ENCODE measurements around the gene AJM1.
"Not testable (repeated sequence)": the region's sequence is repeated elsewhere in the genome, so short reads cannot be mapped to it uniquely, and the experiment has no call there.

AJM1 gene

DNA sequence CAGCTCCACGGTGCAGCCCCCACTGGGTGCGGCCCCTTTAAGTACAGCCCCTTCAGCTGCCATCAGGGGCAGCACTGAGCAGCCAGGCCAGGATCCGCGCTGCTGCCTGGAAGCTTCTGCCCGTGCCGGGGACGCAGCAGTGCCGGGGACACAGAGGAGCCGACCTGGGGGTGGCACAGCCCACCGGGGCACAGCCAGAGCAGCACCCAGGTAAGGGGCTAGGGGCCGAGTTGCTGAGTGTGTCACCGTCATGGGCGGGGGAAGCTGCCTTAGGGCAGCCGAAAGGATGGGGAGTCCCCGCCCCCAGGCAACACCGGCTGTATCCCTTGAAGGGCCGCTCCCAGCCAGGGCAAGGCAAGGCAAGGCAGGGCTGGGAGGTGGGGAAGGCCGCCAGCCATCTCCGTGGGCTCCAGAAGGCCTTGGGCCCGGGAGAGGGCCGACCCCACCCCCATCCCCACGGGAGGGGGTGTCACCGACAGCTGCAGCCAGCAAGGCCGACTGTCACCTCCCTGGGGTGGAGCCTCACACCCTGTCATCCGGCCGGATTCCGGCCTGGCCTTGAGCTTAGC lies at the start of gene AJM1:
AJM1 (plus strand) TSS at position 99 of the 569 bp plus-strand sequence. CDS start 1,937 bp downstream, outside the sequence.
- Mint-ChIP-seq H3K36me3 (ENCODE audit: low read depth) (peaks cover 23% of the 10 kb centered on the region), H3K27ac (peak within 1 kb of the TSS; percentile 55), H3K4me3 (peak within 1 kb of the TSS; percentile 69), H3K27me3 (peaks cover 25% of the 10 kb centered on the region), H3K4me1 (ENCODE audit: low read depth) (peaks cover 20% of the 10 kb centered on the region)
- DNase-seq, result peak; percentile 90
- H3K9me3 Mint-ChIP-seq, result not testable (repeated sequence)

DNA sequence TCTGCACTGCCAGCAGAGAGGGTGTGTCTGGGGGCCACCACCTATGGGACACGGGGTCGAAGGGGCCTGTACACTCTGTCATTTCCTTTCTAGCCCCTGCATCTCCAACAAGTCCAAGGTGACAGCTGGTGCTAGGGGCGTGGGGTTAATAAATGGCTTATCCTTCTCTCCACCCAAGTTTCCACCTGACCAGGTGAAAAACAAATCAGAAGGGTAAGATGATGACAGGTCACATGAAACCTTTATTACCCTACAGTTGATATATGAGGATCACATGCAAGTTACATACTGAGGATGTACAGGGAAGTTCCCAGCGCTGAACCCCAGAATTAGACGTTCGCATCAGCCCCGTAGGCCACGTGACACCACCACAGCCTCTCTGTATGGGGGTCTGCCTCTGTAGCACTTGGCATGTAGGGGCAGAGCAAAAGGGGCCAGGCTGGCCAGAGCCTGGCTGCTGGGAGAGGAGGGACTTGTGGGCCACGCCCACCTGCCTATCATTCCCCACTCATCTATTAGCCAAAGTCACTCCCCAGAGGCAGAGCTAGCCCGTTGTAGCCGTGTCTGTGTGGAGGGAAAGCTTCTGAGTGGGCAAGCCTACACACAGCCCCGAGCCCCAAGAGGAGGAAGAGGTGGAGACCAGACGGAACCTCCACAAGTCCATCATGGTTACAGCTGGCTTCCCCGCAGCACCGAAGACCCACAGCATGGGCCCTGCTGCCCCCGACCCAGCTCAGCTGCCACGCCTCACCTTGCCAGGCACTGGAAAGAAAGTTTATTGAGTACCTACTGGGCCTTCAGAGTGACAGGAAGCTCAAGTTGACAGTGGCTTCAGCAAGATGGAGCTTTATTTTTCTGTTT lies 49.0 kb upstream of the AJM1 start:
- peaks cover 3% of the 10 kb centered on the region for H3K27me3 Mint-ChIP-seq
- peaks cover 26% of the 10 kb centered on the region for H3K4me1 Mint-ChIP-seq (ENCODE audit: low read depth)
- H3K27ac Mint-ChIP-seq, result no peak overlapping the region
- H3K9me3 Mint-ChIP-seq, result no peaks in the 10 kb centered on the region
- DNase-seq, result no peak
- H3K4me3 Mint-ChIP-seq, result peak overlapping the region; percentile 8
- peaks cover 18% of the 10 kb centered on the region for H3K36me3 Mint-ChIP-seq (ENCODE audit: low read depth)

DNA sequence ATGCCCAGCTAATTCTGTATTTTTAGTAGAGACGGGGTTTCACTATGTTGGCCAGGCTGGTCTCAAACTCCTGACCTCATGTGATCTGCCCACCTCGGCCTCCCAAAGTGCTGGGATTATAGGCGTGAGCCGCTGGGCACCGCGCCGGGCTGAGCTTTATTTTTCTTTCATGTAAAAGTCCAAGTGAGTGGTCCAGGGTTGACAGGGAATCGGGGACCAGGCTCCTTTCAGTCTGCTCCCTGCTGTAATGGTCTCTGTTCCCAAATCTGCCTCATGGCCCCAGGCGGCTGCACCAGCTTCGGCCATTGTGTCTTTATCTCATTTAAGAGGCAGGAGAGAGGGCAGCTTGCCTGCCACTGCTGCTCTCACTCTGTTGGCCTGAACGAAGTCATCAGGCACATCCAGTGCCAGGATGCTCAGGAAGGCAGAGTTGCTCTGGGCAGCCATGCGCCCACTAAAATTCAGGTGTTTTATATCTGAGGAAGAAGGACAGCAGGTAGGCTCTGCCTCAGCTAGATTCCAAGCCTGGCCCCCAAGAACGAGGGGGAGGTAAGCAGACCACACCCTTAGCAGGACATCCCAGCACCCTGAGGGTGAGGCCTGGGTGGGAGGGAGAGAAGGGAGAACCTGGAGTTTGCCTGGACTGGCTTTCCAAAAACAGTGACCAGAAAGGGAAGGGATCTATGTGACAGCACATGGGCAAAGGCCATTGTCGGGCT lies 47.8 kb upstream of the AJM1 start:
- peaks cover 25% of the 10 kb centered on the region for H3K4me1 Mint-ChIP-seq (ENCODE audit: low read depth)
- no peak overlapping the region for H3K4me3 Mint-ChIP-seq
- H3K27me3 Mint-ChIP-seq, result peaks cover 3% of the 10 kb centered on the region
- no peak for DNase-seq
- H3K27ac Mint-ChIP-seq, result no peak overlapping the region
- H3K36me3 Mint-ChIP-seq (ENCODE audit: low read depth), result peaks cover 18% of the 10 kb centered on the region
- no peaks in the 10 kb centered on the region for H3K9me3 Mint-ChIP-seq

DNA sequence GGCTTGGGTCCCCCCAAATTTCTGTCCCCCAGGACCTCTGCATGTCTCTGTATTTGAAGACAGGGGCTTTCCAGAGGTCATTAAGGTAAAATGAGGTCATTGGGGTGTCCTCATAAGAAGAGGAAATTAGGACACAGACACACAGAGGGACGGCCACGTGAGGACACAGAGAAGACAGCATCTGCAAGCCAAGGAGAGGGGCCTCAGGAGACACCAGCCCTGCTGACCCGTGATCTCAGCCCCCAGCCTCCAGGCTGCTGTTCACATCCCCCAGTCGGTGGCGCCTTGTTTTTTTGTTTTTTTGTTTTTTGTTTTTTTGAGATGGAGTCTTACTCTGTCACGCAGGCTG lies 47.3 kb upstream of the AJM1 start:
- peaks cover 28% of the 10 kb centered on the region for H3K4me1 Mint-ChIP-seq (ENCODE audit: low read depth)
- no peaks in the 10 kb centered on the region for H3K9me3 Mint-ChIP-seq
- H3K27me3 Mint-ChIP-seq, result peaks cover 3% of the 10 kb centered on the region
- peaks cover 18% of the 10 kb centered on the region for H3K36me3 Mint-ChIP-seq (ENCODE audit: low read depth)
- no peak overlapping the region for H3K4me3 Mint-ChIP-seq
- no peak overlapping the region for H3K27ac Mint-ChIP-seq
- DNase-seq, result no peak

DNA sequence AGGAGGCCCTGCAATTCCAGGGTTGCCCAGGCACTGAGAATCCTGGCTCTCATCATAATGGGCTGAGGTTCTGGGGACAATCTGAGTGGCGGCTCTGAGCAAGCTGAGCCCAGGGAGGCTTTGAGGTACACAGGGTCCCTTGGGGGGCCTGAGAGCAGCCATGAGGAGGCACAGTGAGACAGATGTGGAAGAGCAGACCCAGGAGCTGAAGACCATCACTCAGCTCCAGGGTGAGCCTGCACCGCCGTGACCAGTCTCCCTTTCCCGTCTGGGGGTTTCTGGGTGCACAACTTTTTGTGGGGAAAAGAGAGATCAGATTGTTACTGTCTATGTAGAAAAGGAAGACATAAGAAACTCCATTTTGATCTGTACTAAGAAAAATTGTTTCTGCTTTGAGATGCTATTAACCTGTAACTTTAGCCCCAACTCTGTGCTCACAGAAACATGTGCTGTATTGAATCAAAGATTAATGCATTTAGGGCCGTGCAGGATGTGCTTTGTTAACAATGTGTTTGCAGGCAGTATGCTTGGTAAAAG lies 46.0 kb upstream of the AJM1 start, which contains the start of gene CCDC183:
CCDC183 (plus strand) TSS at position 101 of the 537 bp plus-strand sequence; CDS start at position 161, 60 bp downstream.
- no peak for DNase-seq
- Mint-ChIP-seq H3K27me3 (peaks cover 11% of the 10 kb centered on the region), H3K4me1 (ENCODE audit: low read depth) (peaks cover 36% of the 10 kb centered on the region), H3K27ac (peak within 1 kb of the TSS; percentile 15), H3K36me3 (ENCODE audit: low read depth) (peaks cover 18% of the 10 kb centered on the region), H3K4me3 (no peak within 1 kb of the TSS), H3K9me3 (no peaks in the 10 kb centered on the region)

DNA sequence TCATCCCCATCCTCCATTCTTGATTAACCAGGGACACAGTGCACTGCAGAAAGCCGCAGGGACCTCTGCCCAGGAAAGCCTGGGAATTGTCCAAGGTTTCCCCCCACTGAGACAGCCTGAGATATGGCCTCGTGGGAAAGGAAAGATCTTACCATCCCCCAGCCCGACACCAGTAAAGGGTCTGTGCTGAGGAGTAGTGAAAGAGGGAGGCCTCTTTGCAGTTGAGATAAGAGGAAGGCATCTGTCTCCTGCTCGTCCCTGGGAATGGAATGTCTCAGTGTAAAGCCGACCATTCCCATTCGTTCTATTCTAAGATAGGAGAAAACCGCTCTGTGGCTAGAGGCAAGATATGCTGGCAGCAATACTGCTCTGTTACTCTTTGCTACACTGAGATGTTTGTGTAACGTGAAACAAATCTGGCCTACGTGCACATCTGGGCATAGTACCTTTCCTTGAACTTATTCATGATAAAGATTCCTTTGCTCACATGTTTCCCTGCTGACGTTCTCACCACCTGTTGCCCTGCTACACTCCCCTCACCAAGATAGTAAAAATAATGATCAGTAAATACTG lies 45.4 kb upstream of the AJM1 start:
- Mint-ChIP-seq H3K27me3 (peaks cover 11% of the 10 kb centered on the region), H3K36me3 (ENCODE audit: low read depth) (peaks cover 18% of the 10 kb centered on the region), H3K4me1 (ENCODE audit: low read depth) (peaks cover 36% of the 10 kb centered on the region)
- not testable (repeated sequence) for H3K4me3 Mint-ChIP-seq, H3K27ac Mint-ChIP-seq, DNase-seq, H3K9me3 Mint-ChIP-seq

DNA sequence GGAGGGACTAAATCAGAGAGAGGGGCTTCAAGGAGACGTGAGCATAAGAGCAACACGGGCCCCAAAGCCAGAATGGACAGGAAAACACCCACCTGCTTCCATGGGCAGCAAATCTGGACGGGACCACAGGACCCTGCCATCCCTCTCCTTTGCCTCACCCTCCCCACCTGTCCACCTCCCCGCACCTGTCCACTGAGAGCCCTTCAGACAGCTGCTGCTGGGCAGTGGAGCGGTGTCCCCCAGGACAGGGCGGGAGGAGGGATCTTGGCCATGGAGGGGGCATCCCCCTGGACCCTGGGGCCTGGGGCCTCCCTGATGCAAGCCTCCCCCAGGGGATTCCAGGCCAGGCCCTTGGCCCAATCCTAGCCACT lies 43.6 kb upstream of the AJM1 start:
- Mint-ChIP-seq H3K9me3 (no peaks in the 10 kb centered on the region), H3K27me3 (peaks cover 16% of the 10 kb centered on the region), H3K27ac (no peak overlapping the region), H3K4me3 (no peak overlapping the region), H3K4me1 (ENCODE audit: low read depth) (peaks cover 26% of the 10 kb centered on the region), H3K36me3 (ENCODE audit: low read depth) (peaks cover 3% of the 10 kb centered on the region)
- no peak for DNase-seq

DNA sequence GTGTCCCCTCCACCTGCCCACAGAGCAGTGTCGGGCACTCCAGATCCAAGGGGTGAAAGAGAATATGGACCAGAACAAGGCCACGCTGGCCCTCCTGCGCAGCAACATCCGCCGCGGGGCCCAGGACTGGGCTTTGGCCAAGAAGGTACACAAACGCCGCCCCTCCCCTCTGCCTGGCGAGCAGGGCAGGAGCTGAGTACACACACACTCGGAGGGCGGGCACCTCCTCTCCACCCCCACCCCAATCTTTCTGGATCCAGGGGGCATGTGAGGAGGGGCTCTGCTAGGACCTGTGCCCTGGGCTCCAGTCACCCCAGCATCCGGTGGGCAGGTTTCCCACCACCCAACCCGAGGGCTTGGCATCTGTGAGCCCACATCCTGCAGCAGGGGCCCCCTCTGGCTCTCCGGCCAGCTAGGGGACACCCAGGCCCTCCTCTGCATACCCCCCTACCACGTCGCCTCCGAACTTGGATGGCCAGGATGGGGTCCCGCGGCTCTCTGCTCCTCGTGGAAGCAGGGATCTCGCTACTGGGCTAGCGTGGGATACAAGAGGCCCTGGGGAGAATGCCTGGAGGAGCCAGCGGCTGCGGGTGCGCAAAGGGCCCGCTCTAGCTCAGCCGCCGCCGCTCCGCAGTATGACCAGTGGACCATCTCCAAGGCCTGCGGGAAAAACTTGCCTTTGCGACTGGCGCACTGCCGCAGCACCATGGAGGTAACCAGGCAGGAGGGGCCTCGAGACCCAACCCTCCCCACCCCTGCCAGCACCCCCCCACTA lies 43.0 kb upstream of the AJM1 start:
- peaks cover 6% of the 10 kb centered on the region for H3K36me3 Mint-ChIP-seq (ENCODE audit: low read depth)
- H3K9me3 Mint-ChIP-seq, result no peaks in the 10 kb centered on the region
- no peak overlapping the region for H3K27ac Mint-ChIP-seq
- DNase-seq, result no peak
- peaks cover 26% of the 10 kb centered on the region for H3K4me1 Mint-ChIP-seq (ENCODE audit: low read depth)
- no peak overlapping the region for H3K4me3 Mint-ChIP-seq
- peaks cover 16% of the 10 kb centered on the region for H3K27me3 Mint-ChIP-seq

DNA sequence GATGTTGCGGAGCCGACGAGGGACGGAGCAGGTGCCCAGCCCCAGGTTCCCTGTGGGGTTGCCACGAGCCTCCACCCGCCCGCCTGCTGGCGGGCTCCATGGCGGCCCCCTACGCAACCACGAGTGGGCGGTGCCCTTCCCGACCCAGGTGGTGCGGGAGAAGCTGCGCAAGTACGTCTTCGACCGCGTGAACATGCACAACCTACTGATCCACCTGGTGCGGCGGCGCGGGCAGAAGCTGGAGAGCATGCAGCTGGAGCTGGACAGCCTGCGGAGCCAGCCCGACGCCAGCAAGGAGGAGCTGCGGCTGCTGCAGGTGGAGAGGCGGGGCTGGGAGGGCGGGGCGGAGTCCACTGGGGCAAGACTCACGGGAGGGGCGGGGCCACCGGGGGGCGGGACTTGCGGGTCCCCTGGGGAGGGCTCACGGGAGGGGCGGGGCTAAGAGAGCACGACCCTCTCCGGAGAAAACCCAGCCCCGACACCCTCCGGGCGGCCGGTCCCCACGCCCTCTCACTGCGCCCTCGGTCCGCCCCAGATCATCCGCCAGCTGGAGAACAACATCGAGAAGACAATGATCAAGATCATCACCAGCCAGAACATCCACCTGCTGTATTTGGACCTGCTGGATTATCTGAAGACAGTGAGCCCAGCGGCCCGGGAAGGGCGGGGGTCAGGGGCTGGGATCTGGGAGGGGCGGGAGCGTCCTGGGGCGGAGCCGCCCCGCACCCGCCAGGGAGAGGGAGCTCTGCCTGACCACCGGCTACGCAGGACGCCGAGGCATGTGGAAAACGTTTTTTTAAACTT lies 42.2 kb upstream of the AJM1 start:
- Mint-ChIP-seq H3K4me3 (peak overlapping the region; percentile 75), H3K27ac (peak overlapping the region; percentile 71), H3K36me3 (ENCODE audit: low read depth) (peaks cover 4% of the 10 kb centered on the region), H3K4me1 (ENCODE audit: low read depth) (peaks cover 26% of the 10 kb centered on the region), H3K9me3 (no peaks in the 10 kb centered on the region), H3K27me3 (peaks cover 16% of the 10 kb centered on the region)
- DNase-seq, result peak; percentile 92

DNA sequence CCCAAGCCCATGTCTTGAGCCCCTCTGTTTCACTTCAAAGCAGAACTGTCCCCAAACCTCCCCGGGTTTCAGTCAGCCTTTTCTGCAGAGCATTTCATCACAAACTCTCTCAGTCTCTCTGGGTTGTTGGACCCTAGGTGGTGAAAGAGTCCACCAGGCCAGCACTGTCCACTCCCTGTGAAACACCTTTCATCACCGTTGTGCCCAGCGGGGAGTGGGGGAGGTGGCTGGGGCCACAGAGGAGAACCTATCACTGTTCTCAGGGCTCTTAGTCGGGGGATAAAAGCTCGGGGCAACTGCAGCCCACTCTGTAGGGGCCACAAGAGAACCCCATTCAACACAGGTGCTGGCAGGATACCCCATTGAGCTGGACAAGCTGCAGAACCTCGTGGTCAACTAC lies 40.0 kb upstream of the AJM1 start:
- peaks cover 11% of the 10 kb centered on the region for H3K36me3 Mint-ChIP-seq (ENCODE audit: low read depth)
- DNase-seq, result no peak
- H3K9me3 Mint-ChIP-seq, result no peaks in the 10 kb centered on the region
- peaks cover 30% of the 10 kb centered on the region for H3K4me1 Mint-ChIP-seq (ENCODE audit: low read depth)
- no peak overlapping the region for H3K4me3 Mint-ChIP-seq
- H3K27ac Mint-ChIP-seq, result no peak overlapping the region
- peaks cover 14% of the 10 kb centered on the region for H3K27me3 Mint-ChIP-seq

DNA sequence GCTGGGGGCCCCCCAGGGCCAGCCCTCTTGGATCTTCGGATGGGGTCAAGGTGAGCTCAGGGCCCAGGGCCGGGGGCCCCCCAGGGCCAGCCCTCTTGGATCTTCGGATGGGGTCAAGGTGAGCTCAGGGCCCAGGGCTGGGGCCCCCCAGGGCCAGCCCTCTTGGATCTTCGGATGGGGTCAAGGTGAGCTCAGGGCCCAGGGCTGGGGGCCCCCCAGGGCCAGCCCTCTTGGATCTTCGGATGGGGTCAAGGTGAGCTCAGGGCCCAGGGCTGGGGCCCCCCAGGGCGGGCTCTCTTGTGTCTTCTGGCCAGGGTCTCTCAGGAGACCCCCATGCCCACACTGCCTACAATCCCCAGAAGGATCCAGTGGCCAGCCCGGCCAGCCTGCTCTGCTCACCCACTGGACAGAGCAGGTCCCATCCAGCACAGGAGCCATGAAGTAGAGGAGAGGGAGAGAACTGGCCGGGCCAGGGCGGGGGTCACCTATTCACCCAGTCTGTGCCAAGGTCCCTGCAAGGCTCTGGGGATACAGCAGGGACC lies 39.2 kb upstream of the AJM1 start:
- Mint-ChIP-seq H3K27me3 (peaks cover 14% of the 10 kb centered on the region), H3K4me1 (ENCODE audit: low read depth) (peaks cover 30% of the 10 kb centered on the region), H3K36me3 (ENCODE audit: low read depth) (peaks cover 11% of the 10 kb centered on the region)
- H3K27ac Mint-ChIP-seq, DNase-seq, H3K9me3 Mint-ChIP-seq, H3K4me3 Mint-ChIP-seq: not testable (repeated sequence)

DNA sequence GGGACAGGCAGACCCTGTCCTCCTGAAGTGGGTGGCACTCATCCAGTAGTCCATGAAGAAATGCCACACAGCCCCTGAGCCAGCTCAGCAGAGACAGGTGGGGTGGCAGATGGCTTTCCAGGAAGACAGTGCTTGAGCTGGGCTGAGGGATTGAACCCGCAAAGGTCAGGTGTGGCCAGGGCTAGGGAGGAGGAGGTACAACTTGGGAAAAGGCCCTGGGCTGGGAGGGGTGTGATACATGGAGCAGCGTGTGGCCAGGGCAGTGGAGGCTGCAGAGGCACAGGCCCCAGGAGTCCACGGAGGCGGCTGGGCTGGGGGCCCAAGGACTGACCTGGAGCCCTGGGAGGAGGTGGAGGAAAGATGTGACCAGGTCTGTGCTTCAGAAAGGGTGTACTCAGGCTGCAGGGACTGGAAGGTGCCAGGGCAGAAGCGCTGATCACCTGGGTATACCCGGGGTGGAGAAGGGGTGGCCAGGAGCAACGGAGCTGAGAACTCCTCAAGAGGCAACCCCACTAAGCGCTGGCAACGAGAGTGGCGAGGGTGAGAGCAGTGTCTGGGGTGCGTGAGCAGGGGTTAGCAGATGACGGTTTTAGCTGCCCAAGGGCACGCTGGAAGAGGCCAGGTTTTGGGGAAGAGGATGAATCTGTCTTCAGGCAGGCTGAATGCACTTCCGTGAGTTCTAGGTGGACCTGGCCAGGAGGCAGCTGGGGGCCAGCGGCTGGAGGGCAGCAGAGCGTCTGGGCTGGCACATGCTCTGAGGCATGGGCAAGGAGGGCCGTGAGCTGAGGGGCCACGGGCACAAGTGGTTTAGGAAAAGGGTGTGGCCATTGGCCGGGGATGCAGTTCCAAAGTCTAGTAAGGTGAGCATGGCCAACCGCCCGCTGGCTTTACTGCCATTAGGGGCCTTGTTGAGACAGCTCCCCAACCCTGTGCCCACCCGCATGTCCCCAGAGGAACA lies 38.4 kb upstream of the AJM1 start:
- no peak overlapping the region for H3K4me3 Mint-ChIP-seq
- no peaks in the 10 kb centered on the region for H3K9me3 Mint-ChIP-seq
- peaks cover 14% of the 10 kb centered on the region for H3K27me3 Mint-ChIP-seq
- H3K27ac Mint-ChIP-seq, result no peak overlapping the region
- peak; percentile 27 for DNase-seq
- peaks cover 14% of the 10 kb centered on the region for H3K36me3 Mint-ChIP-seq (ENCODE audit: low read depth)
- peaks cover 30% of the 10 kb centered on the region for H3K4me1 Mint-ChIP-seq (ENCODE audit: low read depth)
